ENCODE results near the gene GRID1.

The GRID1 gene

DNA sequence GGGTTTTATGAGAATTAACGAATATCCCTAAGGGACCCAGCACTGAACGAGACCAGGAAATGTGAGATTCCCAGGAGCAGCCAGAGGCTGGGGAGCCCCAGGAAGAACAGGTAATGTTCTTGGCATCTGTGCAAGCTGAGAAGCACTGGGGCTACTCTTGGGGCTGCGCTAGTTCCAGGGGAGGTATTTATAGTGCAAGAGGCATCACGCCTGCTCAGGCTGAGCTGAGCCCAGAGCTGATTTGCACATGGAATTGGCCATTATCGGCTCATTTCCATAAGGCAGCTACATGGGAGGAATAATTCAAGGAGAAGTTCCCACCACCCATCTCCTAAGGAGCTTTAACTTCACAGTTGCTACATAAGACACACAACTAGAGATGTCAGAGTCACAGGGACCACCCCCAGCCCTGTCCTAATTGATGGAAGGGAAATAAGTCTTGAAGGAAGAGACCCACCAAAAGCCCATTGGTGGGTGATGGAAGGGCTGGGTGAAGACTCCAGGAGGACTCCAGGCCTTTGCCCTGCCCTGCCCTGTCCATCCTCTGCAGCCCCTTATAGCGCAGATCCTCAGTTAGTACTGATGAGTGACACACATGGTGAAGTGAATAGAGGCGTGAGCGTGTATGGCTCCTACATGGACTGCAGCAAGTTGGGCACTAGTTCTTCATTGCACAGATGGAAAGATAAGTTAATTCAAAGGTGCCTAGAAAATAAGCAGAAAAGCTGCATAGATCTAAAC lies 178.9 kb downstream of the GRID1 start (continued):
- TF ChIP-seq, protein P1, sequence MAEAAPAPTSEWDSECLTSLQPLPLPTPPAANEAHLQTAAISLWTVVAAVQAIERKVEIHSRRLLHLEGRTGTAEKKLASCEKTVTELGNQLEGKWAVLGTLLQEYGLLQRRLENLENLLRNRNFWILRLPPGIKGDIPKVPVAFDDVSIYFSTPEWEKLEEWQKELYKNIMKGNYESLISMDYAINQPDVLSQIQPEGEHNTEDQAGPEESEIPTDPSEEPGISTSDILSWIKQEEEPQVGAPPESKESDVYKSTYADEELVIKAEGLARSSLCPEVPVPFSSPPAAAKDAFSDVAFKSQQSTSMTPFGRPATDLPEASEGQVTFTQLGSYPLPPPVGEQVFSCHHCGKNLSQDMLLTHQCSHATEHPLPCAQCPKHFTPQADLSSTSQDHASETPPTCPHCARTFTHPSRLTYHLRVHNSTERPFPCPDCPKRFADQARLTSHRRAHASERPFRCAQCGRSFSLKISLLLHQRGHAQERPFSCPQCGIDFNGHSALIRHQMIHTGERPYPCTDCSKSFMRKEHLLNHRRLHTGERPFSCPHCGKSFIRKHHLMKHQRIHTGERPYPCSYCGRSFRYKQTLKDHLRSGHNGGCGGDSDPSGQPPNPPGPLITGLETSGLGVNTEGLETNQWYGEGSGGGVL (tag by site-specific recombination; IDR thresholded peaks at IDR 0.05): no peak
- TF ChIP-seq, protein P2, sequence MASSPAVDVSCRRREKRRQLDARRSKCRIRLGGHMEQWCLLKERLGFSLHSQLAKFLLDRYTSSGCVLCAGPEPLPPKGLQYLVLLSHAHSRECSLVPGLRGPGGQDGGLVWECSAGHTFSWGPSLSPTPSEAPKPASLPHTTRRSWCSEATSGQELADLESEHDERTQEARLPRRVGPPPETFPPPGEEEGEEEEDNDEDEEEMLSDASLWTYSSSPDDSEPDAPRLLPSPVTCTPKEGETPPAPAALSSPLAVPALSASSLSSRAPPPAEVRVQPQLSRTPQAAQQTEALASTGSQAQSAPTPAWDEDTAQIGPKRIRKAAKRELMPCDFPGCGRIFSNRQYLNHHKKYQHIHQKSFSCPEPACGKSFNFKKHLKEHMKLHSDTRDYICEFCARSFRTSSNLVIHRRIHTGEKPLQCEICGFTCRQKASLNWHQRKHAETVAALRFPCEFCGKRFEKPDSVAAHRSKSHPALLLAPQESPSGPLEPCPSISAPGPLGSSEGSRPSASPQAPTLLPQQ (tag by site-specific recombination; IDR thresholded peaks at IDR 0.05): no peak
- TF ChIP-seq ZNF292 (tag by site-specific recombination; IDR thresholded peaks at IDR 0.05; ENCODE audit: borderline replicate concordance, low read depth) (no peak), ZNF585B (tag by site-specific recombination; IDR thresholded peaks at IDR 0.05) (no peak), SALL2 (tag by site-specific recombination; IDR thresholded peaks at IDR 0.05; ENCODE audit: borderline replicate concordance) (no peak), ZNF548 (tag by site-specific recombination; IDR thresholded peaks at IDR 0.05) (no peak), SCRT2 (tag by site-specific recombination; IDR thresholded peaks at IDR 0.05) (no peak), ZFHX2 (tag by site-specific recombination; conservative IDR thresholded peaks at IDR 0.05) (no peak), HOXC10 (CRISPR knock-in tag; IDR thresholded peaks at IDR 0.05) (no peak), ZNF302 (tag by site-specific recombination; IDR thresholded peaks at IDR 0.05; ENCODE audit: low read depth) (no peak)
- TF ChIP-seq, protein P3, sequence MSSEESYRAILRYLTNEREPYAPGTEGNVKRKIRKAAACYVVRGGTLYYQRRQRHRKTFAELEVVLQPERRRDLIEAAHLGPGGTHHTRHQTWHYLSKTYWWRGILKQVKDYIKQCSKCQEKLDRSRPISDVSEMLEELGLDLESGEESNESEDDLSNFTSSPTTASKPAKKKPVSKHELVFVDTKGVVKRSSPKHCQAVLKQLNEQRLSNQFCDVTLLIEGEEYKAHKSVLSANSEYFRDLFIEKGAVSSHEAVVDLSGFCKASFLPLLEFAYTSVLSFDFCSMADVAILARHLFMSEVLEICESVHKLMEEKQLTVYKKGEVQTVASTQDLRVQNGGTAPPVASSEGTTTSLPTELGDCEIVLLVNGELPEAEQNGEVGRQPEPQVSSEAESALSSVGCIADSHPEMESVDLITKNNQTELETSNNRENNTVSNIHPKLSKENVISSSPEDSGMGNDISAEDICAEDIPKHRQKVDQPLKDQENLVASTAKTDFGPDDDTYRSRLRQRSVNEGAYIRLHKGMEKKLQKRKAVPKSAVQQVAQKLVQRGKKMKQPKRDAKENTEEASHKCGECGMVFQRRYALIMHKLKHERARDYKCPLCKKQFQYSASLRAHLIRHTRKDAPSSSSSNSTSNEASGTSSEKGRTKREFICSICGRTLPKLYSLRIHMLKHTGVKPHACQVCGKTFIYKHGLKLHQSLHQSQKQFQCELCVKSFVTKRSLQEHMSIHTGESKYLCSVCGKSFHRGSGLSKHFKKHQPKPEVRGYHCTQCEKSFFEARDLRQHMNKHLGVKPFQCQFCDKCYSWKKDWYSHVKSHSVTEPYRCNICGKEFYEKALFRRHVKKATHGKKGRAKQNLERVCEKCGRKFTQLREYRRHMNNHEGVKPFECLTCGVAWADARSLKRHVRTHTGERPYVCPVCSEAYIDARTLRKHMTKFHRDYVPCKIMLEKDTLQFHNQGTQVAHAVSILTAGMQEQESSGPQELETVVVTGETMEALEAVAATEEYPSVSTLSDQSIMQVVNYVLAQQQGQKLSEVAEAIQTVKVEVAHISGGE (tag by site-specific recombination; conservative IDR thresholded peaks at IDR 0.05; ENCODE audit: low read depth): no peak
- TF ChIP-seq, protein P4, sequence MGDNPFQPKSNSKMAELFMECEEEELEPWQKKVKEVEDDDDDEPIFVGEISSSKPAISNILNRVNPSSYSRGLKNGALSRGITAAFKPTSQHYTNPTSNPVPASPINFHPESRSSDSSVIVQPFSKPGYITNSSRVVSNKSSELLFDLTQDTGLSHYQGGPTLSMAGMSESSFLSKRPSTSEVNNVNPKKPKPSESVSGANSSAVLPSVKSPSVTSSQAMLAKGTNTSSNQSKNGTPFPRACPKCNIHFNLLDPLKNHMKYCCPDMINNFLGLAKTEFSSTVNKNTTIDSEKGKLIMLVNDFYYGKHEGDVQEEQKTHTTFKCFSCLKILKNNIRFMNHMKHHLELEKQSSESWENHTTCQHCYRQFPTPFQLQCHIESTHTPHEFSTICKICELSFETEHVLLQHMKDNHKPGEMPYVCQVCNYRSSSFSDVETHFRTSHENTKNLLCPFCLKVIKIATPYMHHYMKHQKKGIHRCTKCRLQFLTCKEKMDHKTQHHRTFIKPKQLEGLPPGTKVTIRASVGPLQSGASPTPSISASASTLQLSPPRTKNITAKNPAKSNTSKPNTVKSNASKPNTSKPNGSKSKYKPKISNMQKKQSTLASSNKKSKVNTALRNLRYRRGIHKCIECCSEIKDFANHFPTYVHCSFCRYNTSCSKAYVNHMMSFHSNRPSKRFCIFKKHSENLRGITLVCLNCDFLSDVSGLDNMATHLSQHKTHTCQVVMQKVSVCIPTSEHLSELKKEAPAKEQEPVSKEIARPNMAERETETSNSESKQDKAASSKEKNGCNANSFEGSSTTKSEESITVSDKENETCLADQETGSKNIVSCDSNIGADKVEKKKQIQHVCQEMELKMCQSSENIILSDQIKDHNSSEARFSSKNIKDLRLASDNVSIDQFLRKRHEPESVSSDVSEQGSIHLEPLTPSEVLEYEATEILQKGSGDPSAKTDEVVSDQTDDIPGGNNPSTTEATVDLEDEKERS (tag by site-specific recombination; IDR thresholded peaks at IDR 0.05): no peak

DNA sequence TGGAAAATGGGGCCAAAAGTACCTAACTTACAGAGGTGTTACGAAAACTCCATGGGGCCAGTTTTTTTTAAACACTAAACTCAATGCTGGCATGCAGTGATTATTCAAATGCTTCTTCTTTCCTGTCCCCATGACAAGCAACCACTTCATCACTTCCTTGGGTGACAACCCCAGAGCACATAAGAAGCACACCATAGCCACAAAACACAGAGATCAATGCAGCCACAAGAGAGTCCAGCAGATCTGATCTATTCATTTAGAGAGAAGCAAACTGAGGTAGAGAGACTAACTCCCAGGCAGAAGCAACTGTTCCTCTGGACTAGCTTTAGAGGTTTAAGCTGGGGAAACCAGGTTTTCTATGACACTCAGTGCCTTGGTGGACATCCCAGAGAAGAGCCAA lies 180.0 kb downstream of the GRID1 start:
- Histone ChIP-seq H3K27ac (ENCODE audit: extremely low read depth, low read depth, low read length) (no peak overlapping the region), H3K9me3 (ENCODE audit: control insufficient read depth, insufficient read depth, low read depth, low read length) (no peaks in the 10 kb centered on the region), H3K4me1 (ENCODE audit: control insufficient read depth, insufficient read depth, low read length) (no peaks in the 10 kb centered on the region), H3K36me3 (ENCODE audit: control insufficient read depth in 2 of 2, insufficient read depth in 1 of 2, low read length in 2 of 2) (no peaks in the 10 kb centered on the region), H3K4me3 (ENCODE audit: low read depth, low read length) (no peak overlapping the region)
- CTCF ChIA-PET: interaction anchor here (0.9 kb wide), 1 partner anchor 11 kb away, joined by 4 read pairs; no protein-coding TSS in a partner anchor
- POLR2A ChIA-PET: no interaction called here
- TF ChIP-seq YY1 (tag by site-specific recombination; IDR thresholded peaks at IDR 0.05) (no peak), KLF8 (tag by site-specific recombination; IDR thresholded peaks at IDR 0.05) (no peak), ZNF555 (tag by site-specific recombination; conservative IDR thresholded peaks at IDR 0.05) (no peak), ZNF138 (tag by site-specific recombination; IDR thresholded peaks at IDR 0.05; ENCODE audit: borderline replicate concordance) (no peak), KLF9 (tag by site-specific recombination; IDR thresholded peaks at IDR 0.05; ENCODE audit: low read depth) (no peak), ZNF623 (tag by site-specific recombination; IDR thresholded peaks at IDR 0.05) (no peak), BCL11B (tag by site-specific recombination; IDR thresholded peaks at IDR 0.05; ENCODE audit: low read depth) (no peak)
- TF ChIP-seq, protein P5, sequence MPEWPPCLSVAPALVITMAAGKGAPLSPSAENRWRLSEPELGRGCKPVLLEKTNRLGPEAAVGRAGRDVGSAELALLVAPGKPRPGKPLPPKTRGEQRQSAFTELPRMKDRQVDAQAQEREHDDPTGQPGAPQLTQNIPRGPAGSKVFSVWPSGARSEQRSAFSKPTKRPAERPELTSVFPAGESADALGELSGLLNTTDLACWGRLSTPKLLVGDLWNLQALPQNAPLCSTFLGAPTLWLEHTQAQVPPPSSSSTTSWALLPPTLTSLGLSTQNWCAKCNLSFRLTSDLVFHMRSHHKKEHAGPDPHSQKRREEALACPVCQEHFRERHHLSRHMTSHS (tag by site-specific recombination; IDR thresholded peaks at IDR 0.05): no peak
- TF ChIP-seq, protein P6, sequence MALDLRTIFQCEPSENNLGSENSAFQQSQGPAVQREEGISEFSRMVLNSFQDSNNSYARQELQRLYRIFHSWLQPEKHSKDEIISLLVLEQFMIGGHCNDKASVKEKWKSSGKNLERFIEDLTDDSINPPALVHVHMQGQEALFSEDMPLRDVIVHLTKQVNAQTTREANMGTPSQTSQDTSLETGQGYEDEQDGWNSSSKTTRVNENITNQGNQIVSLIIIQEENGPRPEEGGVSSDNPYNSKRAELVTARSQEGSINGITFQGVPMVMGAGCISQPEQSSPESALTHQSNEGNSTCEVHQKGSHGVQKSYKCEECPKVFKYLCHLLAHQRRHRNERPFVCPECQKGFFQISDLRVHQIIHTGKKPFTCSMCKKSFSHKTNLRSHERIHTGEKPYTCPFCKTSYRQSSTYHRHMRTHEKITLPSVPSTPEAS (tag by site-specific recombination; IDR thresholded peaks at IDR 0.05): no peak
